PC-3 (cell line): ENCODE measurements around the gene SAMMSON.

Source experiments
- EZH2phosphoT487 ChIP-seq: fragments of 300-600 bp; sonication (generic); IDR thresholded peaks from 2 replicates; pipeline ENCODE4 v1.6.1; 2018; ENCODE audit warnings: mild to moderate bottlenecking, antibody characterized with exemption, low read length, borderline replicate concordance
- TF ChIP-seq, protein P1 (sequence below): fragments of 300-600 bp; sonication (generic); conservative IDR thresholded peaks from 2 replicates; pipeline ENCODE4 v1.5.1; 2017; ENCODE audit warnings: antibody characterized with exemption, low read depth, mild to moderate bottlenecking, low read length

DNA sequence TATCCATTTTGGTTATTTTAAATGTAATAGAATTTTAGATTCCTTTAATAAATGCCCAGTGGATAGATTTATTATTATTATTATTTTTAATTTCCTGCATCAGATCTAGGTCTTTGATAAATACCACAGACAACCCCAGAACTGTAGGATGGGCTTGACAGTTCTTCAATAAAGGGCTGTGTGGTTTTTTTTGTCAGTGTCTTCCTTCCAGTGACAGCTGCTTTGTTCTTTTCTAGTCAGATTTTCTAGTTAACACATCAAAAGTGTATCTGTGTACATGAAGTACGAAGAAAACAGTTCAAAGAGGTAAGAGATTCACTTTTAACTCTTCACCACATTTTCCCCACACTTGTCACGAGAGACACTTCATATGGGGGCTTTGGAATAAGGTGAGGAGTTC lies 120.3 kb downstream of the SAMMSON start:
- TF ChIP-seq, protein P1, sequence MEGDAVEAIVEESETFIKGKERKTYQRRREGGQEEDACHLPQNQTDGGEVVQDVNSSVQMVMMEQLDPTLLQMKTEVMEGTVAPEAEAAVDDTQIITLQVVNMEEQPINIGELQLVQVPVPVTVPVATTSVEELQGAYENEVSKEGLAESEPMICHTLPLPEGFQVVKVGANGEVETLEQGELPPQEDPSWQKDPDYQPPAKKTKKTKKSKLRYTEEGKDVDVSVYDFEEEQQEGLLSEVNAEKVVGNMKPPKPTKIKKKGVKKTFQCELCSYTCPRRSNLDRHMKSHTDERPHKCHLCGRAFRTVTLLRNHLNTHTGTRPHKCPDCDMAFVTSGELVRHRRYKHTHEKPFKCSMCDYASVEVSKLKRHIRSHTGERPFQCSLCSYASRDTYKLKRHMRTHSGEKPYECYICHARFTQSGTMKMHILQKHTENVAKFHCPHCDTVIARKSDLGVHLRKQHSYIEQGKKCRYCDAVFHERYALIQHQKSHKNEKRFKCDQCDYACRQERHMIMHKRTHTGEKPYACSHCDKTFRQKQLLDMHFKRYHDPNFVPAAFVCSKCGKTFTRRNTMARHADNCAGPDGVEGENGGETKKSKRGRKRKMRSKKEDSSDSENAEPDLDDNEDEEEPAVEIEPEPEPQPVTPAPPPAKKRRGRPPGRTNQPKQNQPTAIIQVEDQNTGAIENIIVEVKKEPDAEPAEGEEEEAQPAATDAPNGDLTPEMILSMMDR = no peak
- no peak for TF ChIP-seq EZH2phosphoT487
